GM21528 (cell line): ENCODE results near the gene OCSTAMP.

Source experiments
- ATAC-seq: cut with Tn5 transposase; IDR thresholded peaks from one replicate; pipeline ENCODE4 v1.9.1; 2021; ENCODE audit warnings: mild to moderate bottlenecking, moderate library complexity; ENCODE audit not compliant: unreplicated experiment, low FRiP score

Gene OCSTAMP

GRCh38 chr20:46520976-46521579 is 29.4 kb downstream of the OCSTAMP start:
- ATAC-seq: no peak

DNA sequence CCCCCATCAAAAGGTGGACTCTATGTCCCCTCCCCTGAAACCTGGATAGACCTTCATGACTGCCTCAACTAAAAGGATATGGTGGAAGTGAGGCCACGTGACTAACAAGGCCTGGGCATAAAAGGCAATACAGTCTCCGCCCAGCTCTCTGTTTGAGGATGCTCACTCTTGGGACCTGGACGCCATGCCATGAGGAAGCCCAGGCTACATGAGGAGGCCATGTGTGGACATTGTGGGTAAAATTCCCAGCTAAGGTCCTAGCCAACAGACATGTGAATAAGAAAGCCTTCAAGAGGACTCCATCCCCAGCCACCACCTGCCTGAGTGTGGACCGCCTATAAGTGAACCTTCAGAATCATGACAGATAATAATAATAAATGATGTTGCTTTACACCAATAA is 29.9 kb downstream of the OCSTAMP start:
- ATAC-seq: no peak

- ATAC-seq: no peak
These were observed 30.9 kb downstream of the OCSTAMP start for GRCh38 chr20:46519471-46520068.

DNA sequence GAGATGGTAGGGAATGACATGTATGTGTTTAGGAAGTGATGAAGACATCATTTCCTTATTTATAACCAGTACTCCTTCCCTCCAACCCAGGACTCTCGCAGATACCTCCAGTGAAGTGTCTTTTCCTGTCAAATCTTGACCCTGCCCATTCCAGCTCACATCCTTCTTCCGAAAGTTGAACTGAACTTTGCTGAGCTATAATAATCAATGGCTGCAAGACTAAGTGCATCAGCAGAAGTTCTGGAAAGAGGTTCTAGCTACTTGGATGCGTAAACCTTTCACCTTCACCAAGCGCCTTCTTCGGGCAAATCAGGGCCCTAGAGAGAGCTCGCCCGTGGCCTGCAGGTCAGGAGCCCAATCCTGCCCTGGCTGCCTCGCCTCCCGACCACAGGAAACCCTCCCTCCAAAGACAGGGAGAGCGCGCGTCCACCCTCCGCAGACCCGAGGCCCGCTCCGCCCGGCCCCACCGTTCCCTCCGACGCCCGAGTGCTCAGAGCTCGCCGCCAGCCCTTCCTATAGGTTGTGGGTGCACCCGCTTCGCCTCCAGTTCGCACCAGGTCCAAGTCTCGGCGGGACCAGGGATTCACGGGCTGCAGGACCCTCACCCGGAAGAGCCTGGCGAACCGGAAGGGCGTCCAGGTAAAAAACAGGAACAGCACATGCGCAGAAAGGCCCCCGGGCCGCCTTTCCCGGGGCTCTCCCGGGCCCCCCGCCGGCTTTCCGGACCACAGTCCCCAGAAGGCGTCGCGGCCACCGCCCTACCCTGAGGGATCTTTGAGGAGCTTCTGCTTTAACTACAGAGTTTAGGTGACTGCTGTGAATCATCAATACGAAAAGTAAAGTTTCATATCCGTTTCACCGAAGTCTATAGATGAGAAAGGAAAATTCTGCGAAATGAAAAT is 37.3 kb downstream of the OCSTAMP start, which contains the start of gene ZNF334:
ZNF334 (minus strand) TSS at position 617 of the 902 bp plus-strand sequence. CDS start 1,457 bp downstream, outside the sequence.
- ATAC-seq: no peak

- no peak for ATAC-seq
These were observed 40.9 kb downstream of the OCSTAMP start for GRCh38 chr20:46509523-46509922.

DNA sequence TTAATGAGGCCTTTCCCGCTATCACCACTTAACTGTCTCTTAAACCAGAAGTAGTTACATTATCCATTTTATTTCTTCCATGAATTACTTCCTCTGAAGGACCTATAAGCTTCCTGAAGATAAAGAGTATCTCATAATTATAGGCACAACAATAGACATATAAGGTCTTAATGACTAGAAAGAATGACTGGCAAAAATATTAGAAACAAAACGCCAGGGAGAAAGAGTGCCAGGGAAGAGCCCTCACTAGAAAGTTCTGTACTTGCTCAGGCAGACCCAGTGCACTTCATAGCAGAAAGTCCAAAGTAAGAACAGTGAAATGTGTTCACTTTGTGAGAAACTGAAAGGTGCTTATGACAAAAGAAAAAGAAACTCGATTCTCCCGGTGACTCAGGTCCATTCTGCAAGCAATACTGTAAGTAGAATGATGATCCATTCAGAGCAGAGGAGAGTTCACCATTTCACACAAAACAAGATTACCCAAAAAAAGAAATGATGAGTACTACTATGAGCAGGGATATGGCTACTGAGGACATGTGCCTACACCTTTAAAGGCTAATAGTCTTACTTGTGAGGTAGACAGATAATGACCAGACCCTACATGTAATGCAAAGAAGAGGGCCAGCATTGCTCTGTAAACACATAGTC is 42.6 kb downstream of the OCSTAMP start:
- no peak for ATAC-seq

- ATAC-seq: no peak
These were observed 44.9 kb downstream of the OCSTAMP start for GRCh38 chr20:46505506-46505905.

DNA sequence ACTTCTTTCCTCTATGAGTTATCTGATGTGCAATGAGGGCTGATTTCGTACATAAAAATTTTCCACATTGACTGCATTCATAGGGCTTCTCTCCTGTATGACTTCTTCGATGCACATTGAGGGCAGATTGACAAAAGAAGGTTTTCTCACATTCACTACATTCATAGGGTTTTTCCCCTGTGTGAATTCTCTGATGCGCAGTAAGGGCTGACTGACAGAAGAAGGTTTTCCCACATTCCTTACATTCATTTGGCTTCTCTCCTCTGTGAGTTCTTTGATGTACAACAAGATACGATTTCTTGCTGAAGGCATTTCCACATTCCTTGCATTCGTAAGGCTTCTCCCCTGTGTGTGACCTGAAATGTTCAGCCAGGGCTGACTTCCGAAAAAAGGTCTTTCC is 48.5 kb downstream of the OCSTAMP start:
- ATAC-seq: no peak

GRCh38 chr20:46501337-46501942 is 49.0 kb downstream of the OCSTAMP start:
- no peak for ATAC-seq

GRCh38 chr20:46494077-46494476 is 56.4 kb downstream of the OCSTAMP start:
- no peak for ATAC-seq

DNA sequence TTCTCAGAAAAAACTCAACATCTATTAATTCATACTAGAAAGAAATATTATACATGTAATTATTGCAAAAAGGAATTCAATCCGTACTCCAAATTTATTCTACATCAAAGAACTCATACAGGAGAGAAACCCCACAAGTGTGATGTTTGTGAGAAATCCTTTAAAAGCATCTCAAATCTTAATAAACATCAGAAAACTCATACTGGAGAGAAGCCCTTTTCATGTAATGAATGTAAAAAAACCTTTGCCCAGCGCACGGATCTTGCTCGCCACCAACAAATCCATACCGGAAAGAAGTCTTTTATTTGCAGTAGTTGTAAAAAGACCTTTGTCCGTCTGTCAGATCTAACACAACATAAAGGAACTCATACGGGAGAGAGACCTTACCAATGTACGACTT is 59.1 kb downstream of the OCSTAMP start:
- no peak for ATAC-seq
